PFSK-1 (cell line): Measurements from ENCODE around the gene FOS.

Source experiments
- FOXP2 ChIP-seq: optimal IDR thresholded peaks from 2 replicates; pipeline ENCODE3; 2011; ENCODE audit warnings: borderline replicate concordance, control low read depth, inconsistent platforms; ENCODE audit not compliant: insufficient read depth; ENCODE audit errors: extremely low read length, extremely low read depth
- POLR2AphosphoS5 ChIP-seq: IDR thresholded peaks from 2 replicates; pipeline ENCODE4 v1.6.1; 2012; ENCODE audit warnings: low read depth, mild to moderate bottlenecking, control low read depth, low read length, moderate library complexity
- REST ChIP-seq, 2 experiments: IDR thresholded peaks; 2 replicates each; pipeline versions ENCODE4 v1.6.1 to v1.8.0; 2011 to 2012; ENCODE audit warnings: low read depth in 2 of 2, low read length in 2 of 2, control low read depth in 1 of 2, inconsistent platforms in 1 of 2, mild to moderate bottlenecking in 1 of 2, moderate library complexity in 1 of 2; ENCODE audit not compliant: insufficient read depth in 1 of 2
- SIN3A ChIP-seq: IDR thresholded peaks from 2 replicates; pipeline ENCODE4 v1.6.1; 2012; ENCODE audit warnings: mild to moderate bottlenecking, low read length, moderate library complexity, borderline replicate concordance; ENCODE audit not compliant: insufficient read depth
- TAF1 ChIP-seq: IDR thresholded peaks from 2 replicates; pipeline ENCODE4 v1.6.1; 2012; ENCODE audit warnings: low read length, control low read depth, borderline replicate concordance; ENCODE audit not compliant: insufficient read depth

The FOS gene

GRCh38 chr14:75280831-75281653 lies 2.4 kb downstream of the FOS start:
- TF ChIP-seq REST (IDR thresholded peaks at IDR 0.05; ENCODE audit: insufficient read depth in 1 of 2, low read depth in 2 of 2, low read length in 2 of 2): no peak
- no peak for TF ChIP-seq FOXP2
- no peak for TF ChIP-seq TAF1
- 0 out of 2 replicates have a peak, but pooled peaks have one; percentile 46 for TF ChIP-seq POLR2AphosphoS5

- TF ChIP-seq SIN3A: no peak
- TF ChIP-seq TAF1: no peak
- TF ChIP-seq FOXP2: no peak
- no peak for TF ChIP-seq REST (IDR thresholded peaks at IDR 0.05; ENCODE audit: insufficient read depth in 1 of 2, low read depth in 2 of 2, low read length in 2 of 2)
- TF ChIP-seq POLR2AphosphoS5: no peak
These were observed 3.0 kb downstream of the FOS start for GRCh38 chr14:75281654-75282019.

GRCh38 chr14:75282170-75282554 lies 3.5 kb downstream of the FOS start:
- TF ChIP-seq TAF1 (no peak), FOXP2 (no peak), SIN3A (no peak), POLR2AphosphoS5 (no peak), REST (IDR thresholded peaks at IDR 0.05; ENCODE audit: insufficient read depth in 1 of 2, low read depth in 2 of 2, low read length in 2 of 2) (no peak)

GRCh38 chr14:75283162-75283832 lies 4.7 kb downstream of the FOS start:
- peak; percentile 32; the same call in 1 of the 2 replicates for TF ChIP-seq POLR2AphosphoS5
- TF ChIP-seq REST (IDR thresholded peaks at IDR 0.05; ENCODE audit: insufficient read depth in 1 of 2, low read depth in 2 of 2, low read length in 2 of 2): no peak
